ENCODE results near the gene COL23A1.
"Not testable (repeated sequence)": the region's sequence is repeated elsewhere in the genome, so short reads cannot be mapped to it uniquely, and the experiment has no call there.

Gene COL23A1

GRCh38 chr5:178198151-178198550 is 392.0 kb downstream of the COL23A1 start:
- not testable (repeated sequence) for DNase-seq (ENCODE audit: low read depth in 2 of 2)

- DNase-seq (ENCODE audit: low read depth in 2 of 2) = no peak
These were observed 393.2 kb downstream of the COL23A1 start for GRCh38 chr5:178196986-178197385.

GRCh38 chr5:178196281-178196812 is 393.8 kb downstream of the COL23A1 start:
- DNase-seq (ENCODE audit: low read depth in 2 of 2) = no peak

GRCh38 chr5:178194026-178194425 is 396.2 kb downstream of the COL23A1 start:
- no peak for DNase-seq (ENCODE audit: low read depth in 2 of 2)

- DNase-seq (ENCODE audit: low read depth in 2 of 2) = no peak
These were observed 396.9 kb downstream of the COL23A1 start for GRCh38 chr5:178193251-178193809.

GRCh38 chr5:178192787-178193186 is 397.4 kb downstream of the COL23A1 start:
- DNase-seq (ENCODE audit: low read depth in 2 of 2) = no peak

GRCh38 chr5:178192244-178192643 is 397.9 kb downstream of the COL23A1 start:
- no peak for DNase-seq (ENCODE audit: low read depth in 2 of 2)

GRCh38 chr5:178191661-178192060 is 398.5 kb downstream of the COL23A1 start:
- no peak for DNase-seq (ENCODE audit: low read depth in 2 of 2)

GRCh38 chr5:178189433-178189832 is 400.8 kb downstream of the COL23A1 start:
- DNase-seq (ENCODE audit: low read depth in 2 of 2) = no peak
